ENCODE data around the gene FGL2. TPM values are rescaled to one million over a fixed set of nuclear protein-coding genes. Genes with fewer than 3 reads are reported as not detected.
"Not testable (repeated sequence)": the region's sequence is repeated elsewhere in the genome, so short reads cannot be mapped to it uniquely, and the experiment has no call there.

The FGL2 gene
- total and polyA plus RNA-seq, 11 donors: 2.5 to 56.9 (median 8.6) TPM

- no peaks in the 10 kb centered on the region for H3K36me3 ChIP-seq
- ATAC-seq (no peak), DNase-seq (no peak)
- WGBS, 4 donors: 82 to 92% (median 87%) methylated on average over 2 of the region's 2 CpGs
- no peak overlapping the region for H3K4me3 ChIP-seq
- peaks cover 0 to 12% (median 4%) of the 10 kb centered on the region in 12 donors for H3K9me3 ChIP-seq
- no peak overlapping the region for H3K27ac ChIP-seq
- H3K27me3 ChIP-seq: no peaks in the 10 kb centered on the region
- H3K4me1 ChIP-seq: peaks cover 0 to 34% (median 6%) of the 10 kb centered on the region in 12 donors
- intact Hi-C loops (cut with DNase I): no loop called here
- TF ChIP-seq CTCF (IDR thresholded peaks at IDR 0.05) (no peak), POLR2A (IDR thresholded peaks at IDR 0.05) (no peak)
Observed at GRCh38 chr7:77235276-77235675, 35.7 kb upstream of the FGL2 start.

GRCh38 chr7:77232467-77232866, 32.8 kb upstream of the FGL2 start:
- no peak for DNase-seq
- H3K27ac ChIP-seq: no peak overlapping the region
- H3K36me3 ChIP-seq: no peaks in the 10 kb centered on the region
- H3K4me1 ChIP-seq: peaks cover 0 to 6% (median 0%) of the 10 kb centered on the region in 12 donors
- 57 to 90% (median 83%) methylated on average over 2 of the region's 2 CpGs for WGBS, 4 donors
- ATAC-seq: no peak
- TF ChIP-seq POLR2A (IDR thresholded peaks at IDR 0.05): no peak
- no peak for TF ChIP-seq CTCF (IDR thresholded peaks at IDR 0.05)
- intact Hi-C loops (cut with DNase I): no loop called here
- H3K9me3 ChIP-seq: peaks cover 0 to 28% (median 6%) of the 10 kb centered on the region in 12 donors
- no peaks in the 10 kb centered on the region for H3K27me3 ChIP-seq
- no peak overlapping the region for H3K4me3 ChIP-seq

- not testable (repeated sequence) for ATAC-seq
Observed at GRCh38 chr7:77228795-77229194, 29.2 kb upstream of the FGL2 start.

GRCh38 chr7:77226357-77226839, 26.8 kb upstream of the FGL2 start:
- ATAC-seq: no peak
- peaks cover 0 to 36% (median 0%) of the 10 kb centered on the region in 12 donors for H3K4me1 ChIP-seq
- intact Hi-C loops (cut with DNase I): no loop called here

More at GRCh38 chr7:77228795-77229194, 29.2 kb upstream of the FGL2 start:
- DNase-seq; H3K36me3 ChIP-seq; H3K4me3 ChIP-seq; intact Hi-C loops (cut with DNase I); H3K27me3 ChIP-seq; H3K27ac ChIP-seq: not testable (repeated sequence)
- Histone ChIP-seq H3K9me3 (peaks cover 0 to 28% (median 6%) of the 10 kb centered on the region in 12 donors), H3K4me1 (peaks cover 0 to 15% (median 0%) of the 10 kb centered on the region in 12 donors)

More at GRCh38 chr7:77226357-77226839, 26.8 kb upstream of the FGL2 start:
- H3K27ac ChIP-seq: peak overlapping the region in 1 of 12 donors; percentile 35
- no peak for TF ChIP-seq POLR2A (IDR thresholded peaks at IDR 0.05)
- TF ChIP-seq CTCF (IDR thresholded peaks at IDR 0.05): no peak
- H3K36me3 ChIP-seq: no peaks in the 10 kb centered on the region
- no peak overlapping the region for H3K4me3 ChIP-seq
- no peak for DNase-seq
- peaks cover 0 to 28% (median 6%) of the 10 kb centered on the region in 12 donors for H3K9me3 ChIP-seq
- WGBS, 4 donors: 93 to 95% (median 93%) methylated on average over 1 of the region's 1 CpG
- no peaks in the 10 kb centered on the region for H3K27me3 ChIP-seq
